LNCAP (cell line): Measurements from ENCODE around the gene PIP5KL1.

ENCODE experiments used
- TF ChIP-seq, protein P1 (sequence below): fragments of 450-650 bp; IDR thresholded peaks from 2 replicates; pipeline ENCODE4 v1.5.1; 2017; ENCODE audit warnings: mild to moderate bottlenecking

Gene PIP5KL1

DNA sequence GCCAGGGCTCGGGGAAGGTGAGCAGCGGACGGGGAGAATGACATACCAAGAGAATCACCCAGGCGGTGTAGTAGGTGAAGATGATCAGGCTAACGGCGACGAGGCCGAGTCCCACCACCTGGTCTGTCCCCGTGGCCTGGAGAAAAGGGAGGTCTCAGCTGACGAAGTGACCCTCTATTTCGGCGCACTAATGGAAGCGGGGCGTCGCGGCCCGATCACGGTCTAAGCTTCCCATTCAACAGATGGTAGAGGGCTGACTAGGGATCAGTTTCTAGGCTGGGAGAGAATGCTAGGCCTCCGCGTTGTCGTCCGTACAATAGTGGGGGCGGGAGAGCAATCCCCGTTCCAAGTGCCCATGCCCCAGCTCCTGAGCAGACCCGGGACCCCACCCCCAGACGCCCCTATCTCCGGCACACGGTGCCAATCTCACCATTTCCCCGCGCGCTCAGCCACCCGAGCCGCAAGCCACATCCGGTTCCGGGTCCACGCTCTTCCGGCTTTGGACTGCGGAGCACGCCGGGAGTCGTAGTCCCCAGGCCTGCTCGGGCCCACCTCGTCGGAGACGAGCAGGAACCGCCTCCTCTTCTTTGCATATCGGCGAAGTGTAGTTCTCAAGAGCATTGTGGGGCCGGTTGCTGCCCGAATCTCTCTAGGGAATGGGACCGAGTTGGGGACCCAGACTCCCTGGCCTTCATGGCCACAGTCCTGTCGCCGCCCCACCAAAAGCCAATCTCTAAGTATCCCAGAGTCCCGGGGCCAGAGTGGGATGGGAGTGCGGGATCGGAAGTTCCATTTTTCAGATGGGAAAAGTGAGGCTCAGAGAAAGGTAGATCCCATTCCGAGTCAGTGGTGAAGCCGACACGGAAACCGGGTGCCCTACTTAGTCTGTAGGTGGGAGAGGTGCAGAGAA, 7.1 kb upstream of the PIP5KL1 start, which contains the start of gene DPM2:
TSS of gene DPM2 (minus strand) at position 467 of the 910 bp plus-strand sequence. CDS start at position 433, 34 bp downstream.
- TF ChIP-seq, protein P1, sequence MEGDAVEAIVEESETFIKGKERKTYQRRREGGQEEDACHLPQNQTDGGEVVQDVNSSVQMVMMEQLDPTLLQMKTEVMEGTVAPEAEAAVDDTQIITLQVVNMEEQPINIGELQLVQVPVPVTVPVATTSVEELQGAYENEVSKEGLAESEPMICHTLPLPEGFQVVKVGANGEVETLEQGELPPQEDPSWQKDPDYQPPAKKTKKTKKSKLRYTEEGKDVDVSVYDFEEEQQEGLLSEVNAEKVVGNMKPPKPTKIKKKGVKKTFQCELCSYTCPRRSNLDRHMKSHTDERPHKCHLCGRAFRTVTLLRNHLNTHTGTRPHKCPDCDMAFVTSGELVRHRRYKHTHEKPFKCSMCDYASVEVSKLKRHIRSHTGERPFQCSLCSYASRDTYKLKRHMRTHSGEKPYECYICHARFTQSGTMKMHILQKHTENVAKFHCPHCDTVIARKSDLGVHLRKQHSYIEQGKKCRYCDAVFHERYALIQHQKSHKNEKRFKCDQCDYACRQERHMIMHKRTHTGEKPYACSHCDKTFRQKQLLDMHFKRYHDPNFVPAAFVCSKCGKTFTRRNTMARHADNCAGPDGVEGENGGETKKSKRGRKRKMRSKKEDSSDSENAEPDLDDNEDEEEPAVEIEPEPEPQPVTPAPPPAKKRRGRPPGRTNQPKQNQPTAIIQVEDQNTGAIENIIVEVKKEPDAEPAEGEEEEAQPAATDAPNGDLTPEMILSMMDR: no peak

DNA sequence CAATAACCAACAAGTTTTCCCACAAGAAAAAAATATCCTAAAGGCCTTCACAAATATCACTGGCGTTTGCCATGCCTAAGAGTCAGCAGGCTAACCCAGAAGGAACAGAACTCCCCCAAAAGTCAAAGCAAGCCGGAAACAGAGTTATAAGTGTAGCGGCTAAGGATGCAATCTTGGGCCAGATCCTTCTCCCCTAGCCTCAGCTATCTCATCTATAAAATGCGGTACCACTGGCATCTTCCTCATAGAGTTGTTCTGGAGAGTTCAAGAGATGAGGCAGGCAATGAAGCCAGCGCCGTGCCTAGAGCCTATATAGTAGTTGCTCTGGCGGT, 6.4 kb upstream of the PIP5KL1 start:
- TF ChIP-seq, protein P1: no peak

DNA sequence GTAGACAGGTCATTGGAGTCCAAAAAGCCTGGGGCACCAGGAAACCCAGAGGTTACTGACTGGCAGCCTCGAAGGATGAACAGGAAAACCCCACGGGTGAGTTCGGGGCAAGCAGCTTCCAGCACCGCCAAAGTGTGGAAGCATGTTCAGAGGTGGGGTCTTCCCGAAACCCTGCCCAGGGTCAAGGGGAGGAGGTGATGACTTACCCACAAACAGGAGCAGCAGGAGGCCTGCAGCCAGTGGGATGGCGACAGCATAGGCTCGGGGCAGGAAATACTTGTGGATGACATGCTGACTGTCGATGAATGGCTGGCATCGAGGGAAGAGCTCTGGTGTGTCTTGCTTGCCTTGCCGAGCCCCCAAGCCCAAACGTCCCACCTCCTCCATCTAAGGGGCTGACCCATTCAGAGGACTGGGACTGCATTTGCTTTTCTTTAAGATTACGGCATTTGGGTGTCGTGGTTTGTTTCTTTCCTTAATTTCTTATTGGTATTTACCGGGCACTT, 5.8 kb upstream of the PIP5KL1 start:
- TF ChIP-seq, protein P1: no peak

DNA sequence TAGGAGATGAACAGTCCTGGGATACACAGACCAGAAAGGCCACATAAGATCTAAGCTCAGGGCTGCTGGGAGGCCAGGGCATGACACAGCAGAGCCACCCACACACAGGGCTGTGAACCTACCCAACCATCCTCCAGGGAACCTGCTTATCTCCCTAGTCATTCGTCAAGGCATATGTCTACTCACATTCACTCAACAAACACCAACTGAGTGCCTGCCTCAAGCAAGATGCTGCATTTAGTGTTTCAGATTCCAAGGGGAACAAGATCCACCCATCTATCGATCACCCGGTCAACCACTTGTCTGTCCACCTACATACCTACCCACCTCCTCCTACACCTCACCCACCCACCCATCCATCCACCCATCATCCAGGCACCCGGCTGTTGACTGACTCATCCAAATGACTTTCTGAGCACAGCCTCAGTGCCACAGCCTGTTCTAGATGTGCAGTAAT, 5.2 kb upstream of the PIP5KL1 start:
- TF ChIP-seq, protein P1: no peak

DNA sequence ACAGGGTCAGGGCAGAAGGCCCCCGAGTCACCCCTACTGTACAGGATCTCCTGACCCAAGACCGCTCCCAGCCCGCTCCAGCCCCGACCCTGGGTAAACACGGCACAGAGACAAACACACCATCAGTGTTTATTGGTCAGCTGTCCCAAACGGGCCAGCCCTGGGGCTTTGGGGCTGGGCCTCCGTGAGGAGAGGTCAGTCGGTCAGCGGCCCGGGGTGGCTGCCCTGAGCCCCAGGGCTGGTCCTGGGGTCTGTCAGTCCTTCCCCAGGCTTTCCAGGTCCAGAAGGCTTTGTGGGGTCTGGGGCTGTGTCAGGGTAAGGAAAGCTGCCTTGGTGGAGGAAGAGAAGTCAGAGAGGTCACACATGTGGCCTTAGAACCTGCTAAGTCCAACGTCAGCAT, 4.4 kb upstream of the PIP5KL1 start:
- TF ChIP-seq, protein P1: no peak

DNA sequence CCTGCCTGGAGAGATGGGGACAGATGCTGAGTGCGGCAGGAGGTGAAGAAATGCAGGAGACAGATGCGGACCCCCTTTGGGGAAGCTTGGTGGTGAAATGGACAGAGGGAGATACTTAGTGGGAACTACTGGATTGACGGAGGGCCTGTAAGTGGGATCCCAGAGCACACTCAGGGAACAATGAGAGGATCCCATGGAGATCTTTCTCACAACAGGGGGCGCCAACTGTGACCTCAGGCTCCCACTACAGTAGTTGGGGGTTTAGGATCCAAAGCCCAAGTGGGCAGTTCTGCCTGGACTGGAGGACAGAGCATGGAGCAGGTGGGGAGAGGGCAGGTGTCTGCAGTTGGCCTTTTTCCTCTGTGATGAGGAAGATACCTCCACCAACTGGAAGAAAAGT, 3.7 kb upstream of the PIP5KL1 start:
- TF ChIP-seq, protein P1: no peak

DNA sequence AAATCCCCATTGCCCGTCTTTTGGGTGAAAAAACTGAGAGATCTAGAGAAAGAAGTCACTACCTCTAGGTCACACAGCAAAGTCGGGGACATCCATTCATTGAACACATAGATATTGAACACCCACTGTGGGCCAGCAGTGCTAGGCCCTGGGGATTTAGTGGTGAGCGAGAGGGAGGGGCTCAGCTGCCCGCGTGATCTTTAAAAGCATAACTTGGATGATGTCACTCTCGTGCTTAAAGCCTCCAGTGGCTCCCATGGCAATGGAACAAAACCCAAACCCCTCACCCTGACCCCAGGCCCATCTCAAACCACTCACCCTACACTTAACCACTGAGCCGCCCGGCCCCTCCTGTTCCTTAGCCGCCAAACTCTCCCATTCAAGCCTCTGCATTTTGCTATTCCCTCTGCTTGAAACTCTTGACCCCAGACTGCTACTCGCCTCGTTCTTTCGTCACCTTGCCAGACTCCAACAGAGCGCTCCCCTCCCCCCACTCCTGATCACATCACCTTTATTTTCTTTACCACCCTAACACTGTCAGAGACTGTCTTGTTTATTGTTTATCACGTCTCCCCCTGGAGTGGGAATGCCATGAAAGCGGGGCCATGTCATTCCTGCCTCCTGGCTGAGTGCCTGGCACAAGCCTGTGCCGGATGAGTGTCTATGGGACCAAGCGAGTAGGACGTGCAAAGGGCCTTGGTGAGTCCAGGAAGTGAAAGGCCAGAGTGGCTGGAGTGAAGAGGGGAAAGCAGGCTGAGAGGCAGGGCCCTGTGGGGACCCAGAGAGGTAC, 710 bp upstream of the PIP5KL1 start:
- TF ChIP-seq, protein P1: no peak
